GM15510 (cell line): ENCODE results near the gene SGCE.

Source experiments
- POLR2A ChIP-seq: IDR thresholded peaks from 3 replicates; pipeline ENCODE4 v1.6.1; 2011; ENCODE audit warnings: borderline replicate concordance; ENCODE audit not compliant: insufficient read length; ENCODE audit errors: extremely low read depth

SGCE gene, protein sequence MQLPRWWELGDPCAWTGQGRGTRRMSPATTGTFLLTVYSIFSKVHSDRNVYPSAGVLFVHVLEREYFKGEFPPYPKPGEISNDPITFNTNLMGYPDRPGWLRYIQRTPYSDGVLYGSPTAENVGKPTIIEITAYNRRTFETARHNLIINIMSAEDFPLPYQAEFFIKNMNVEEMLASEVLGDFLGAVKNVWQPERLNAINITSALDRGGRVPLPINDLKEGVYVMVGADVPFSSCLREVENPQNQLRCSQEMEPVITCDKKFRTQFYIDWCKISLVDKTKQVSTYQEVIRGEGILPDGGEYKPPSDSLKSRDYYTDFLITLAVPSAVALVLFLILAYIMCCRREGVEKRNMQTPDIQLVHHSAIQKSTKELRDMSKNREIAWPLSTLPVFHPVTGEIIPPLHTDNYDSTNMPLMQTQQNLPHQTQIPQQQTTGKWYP

GRCh38 chr7:94655848-94656657 lies at the start of gene SGCE:
TSS of gene SGCE (minus strand) at chr7:94656133. CDS start at chr7:94656098, 35 bp downstream.
- TF ChIP-seq POLR2A, result peak; percentile 58

- no peak for TF ChIP-seq POLR2A
Observed at GRCh38 chr7:94701555-94701973, 45.6 kb upstream of the SGCE start.

- no peak for TF ChIP-seq POLR2A
Observed at GRCh38 chr7:94700926-94701554, 45.1 kb upstream of the SGCE start.

GRCh38 chr7:94698275-94698674 lies 42.3 kb upstream of the SGCE start:
- TF ChIP-seq POLR2A, result no peak

DNA sequence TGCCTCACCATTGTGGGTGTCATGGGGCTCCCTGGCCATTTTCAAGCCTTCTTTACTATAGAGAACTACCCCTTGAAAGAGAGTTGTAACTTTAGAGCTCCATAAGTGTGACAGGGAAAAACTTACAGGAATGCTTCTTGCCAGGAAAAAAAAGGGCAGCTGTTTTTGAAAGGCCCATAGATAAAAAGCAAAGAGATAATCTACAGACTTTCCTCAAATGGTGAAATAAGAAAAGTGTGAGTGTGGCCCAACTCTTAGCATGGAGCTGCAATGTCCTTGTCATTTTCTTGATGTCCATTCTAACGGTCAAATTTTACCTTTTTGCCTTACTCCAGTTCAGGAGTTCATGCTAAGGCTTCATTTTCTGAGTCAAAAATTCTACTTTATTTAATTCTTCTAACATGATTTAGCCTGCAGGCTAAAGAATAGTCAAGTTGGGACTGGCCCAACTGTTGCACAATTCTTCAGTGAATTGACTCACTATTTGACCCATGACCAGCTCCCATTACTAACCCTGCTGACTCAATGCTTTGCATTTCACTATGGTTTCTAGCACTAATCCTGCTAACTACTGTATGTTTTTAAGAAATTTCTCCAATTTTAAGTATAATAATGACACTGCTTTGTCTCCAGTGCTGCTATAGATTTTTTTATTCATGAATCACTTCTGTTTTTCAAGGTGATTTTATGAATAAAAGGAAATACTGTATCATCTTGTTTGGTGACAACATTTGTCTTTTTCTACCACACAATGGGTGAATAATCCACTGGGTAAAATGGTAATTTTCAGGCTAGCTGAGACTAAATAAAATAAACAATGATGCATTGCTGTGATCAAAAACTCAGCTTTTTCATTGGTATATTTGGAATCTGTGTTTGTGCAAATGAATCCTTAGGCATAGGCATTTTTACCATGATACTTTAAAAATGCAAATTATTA lies 41.4 kb upstream of the SGCE start:
- TF ChIP-seq POLR2A, result no peak

GRCh38 chr7:94687810-94688209 lies 31.9 kb upstream of the SGCE start:
- TF ChIP-seq POLR2A, result no peak

DNA sequence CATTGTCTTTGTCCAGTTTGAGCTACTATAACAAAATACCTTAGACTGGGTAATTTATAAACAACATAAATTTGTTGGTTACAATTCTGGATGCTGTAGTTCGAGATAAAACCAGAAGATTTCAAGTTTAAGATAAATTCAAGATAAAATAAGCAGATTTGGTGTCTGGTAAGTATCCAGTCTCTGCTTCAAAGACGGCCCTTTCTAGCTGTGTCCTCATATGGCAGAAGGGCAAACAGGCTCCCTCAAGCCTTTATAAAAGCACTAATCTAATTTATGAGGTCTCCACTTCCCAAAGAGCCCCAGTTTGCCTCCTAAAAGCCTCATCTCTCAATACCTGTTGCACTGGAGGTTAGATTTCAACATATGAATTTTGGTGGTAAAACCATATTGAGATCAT lies 31.1 kb upstream of the SGCE start:
- TF ChIP-seq POLR2A, result no peak

DNA sequence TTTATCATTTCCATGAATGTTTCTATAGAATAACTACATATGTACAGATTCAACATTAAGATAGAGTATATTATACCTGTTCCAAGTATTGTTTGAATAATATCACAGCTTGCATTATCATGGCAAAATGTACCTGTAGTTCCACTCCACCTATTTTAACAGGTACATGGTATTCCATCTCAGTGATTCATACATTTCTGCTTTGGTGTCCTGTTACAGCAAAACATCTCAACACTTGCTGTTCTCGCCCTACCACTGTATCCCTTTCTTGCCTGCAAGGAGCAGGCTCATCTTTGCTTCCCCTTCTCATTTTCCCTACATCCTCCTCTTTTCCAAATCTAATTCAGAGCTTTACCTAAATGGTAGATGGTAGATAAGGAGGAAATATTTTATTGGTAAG lies 27.1 kb upstream of the SGCE start:
- no peak for TF ChIP-seq POLR2A

DNA sequence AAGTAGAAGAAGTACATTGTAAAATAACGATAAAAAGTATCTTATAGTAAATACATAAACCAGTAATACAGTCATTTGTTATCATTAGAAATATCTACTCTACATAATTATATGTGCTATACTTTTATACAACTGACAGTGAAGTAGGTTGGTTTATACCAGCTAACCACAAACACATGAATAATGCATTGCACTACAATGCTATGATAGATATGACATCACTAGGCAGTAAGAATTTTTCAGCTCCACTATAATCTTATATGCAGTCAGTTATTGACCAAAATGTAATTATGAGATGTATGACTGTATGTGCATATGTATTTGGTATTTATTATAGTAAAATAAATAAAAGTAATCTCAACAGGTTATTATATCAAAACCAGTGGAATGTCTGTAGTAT lies 23.4 kb upstream of the SGCE start:
- TF ChIP-seq POLR2A, result no peak

DNA sequence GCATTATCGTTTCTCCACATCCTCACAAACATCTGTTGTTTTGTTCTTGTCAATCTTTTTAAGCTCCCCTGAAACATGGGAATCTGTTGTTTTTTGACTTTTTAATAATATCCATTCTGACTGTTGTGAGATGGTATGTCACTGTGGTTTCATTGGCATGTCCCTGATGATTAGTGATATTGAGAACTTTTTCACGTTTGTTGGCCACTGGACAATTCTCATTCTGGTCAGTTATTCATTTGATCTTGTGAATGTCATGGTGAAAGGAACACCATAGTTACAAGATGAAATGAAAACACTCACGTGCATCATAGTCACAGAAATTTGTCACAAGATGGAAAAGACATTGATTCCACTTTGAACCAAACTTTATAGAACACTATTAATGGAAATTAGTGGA lies 20.5 kb upstream of the SGCE start:
- TF ChIP-seq POLR2A, result no peak

DNA sequence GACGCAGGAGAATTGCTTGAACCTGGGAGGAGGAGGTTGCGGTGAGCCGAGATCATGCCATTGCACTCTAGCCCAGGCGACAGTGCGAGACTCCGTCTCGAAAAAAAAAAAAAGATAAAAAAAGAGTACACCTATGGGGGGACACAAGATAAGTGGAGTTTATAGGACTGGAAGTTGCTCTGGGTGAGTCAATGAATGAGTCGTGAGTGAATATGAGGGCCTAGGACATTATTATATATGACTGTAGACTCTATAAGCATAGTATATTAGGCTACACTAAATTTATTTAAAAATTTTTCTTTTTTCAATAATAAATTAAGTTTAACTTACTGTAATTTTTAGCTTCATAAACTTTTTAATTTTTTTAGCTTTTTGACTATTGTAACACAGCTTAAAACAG lies 19.4 kb upstream of the SGCE start:
- TF ChIP-seq POLR2A, result no peak

GRCh38 chr7:94671444-94672235 lies 15.7 kb upstream of the SGCE start:
- TF ChIP-seq POLR2A, result no peak

GRCh38 chr7:94669773-94670495 lies 14.0 kb upstream of the SGCE start:
- no peak for TF ChIP-seq POLR2A
